ENCODE results near the gene RAB15.
A peak's percentile ranks its signal among the peaks of the same experiment; 100 is the strongest.
"Not testable (repeated sequence)": the region's sequence is repeated elsewhere in the genome, so short reads cannot be mapped to it uniquely, and the experiment has no call there.

RAB15 gene

GRCh38 chr14:64937171-64937820 is 34.8 kb downstream of the RAB15 start:
- FAIRE-seq = no peak

GRCh38 chr14:64935508-64935907 is 36.6 kb downstream of the RAB15 start:
- no peak for FAIRE-seq

GRCh38 chr14:64934338-64934929 is 37.7 kb downstream of the RAB15 start:
- FAIRE-seq = no peak

GRCh38 chr14:64932231-64932630 is 39.9 kb downstream of the RAB15 start:
- no peak for FAIRE-seq

GRCh38 chr14:64931123-64931522 is 41.0 kb downstream of the RAB15 start:
- FAIRE-seq = no peak

- FAIRE-seq = no peak
Observed at GRCh38 chr14:64930085-64930843, 41.9 kb downstream of the RAB15 start.

GRCh38 chr14:64929014-64929359 is 43.1 kb downstream of the RAB15 start:
- FAIRE-seq = no peak

- no peak for FAIRE-seq
Observed at GRCh38 chr14:64928239-64929013, 43.7 kb downstream of the RAB15 start.

- FAIRE-seq = no peak
Observed at GRCh38 chr14:64927031-64927430, 45.1 kb downstream of the RAB15 start.

GRCh38 chr14:64926398-64926995 is 45.6 kb downstream of the RAB15 start:
- FAIRE-seq = no peak

GRCh38 chr14:64923015-64923414 is 49.1 kb downstream of the RAB15 start:
- no peak for FAIRE-seq

GRCh38 chr14:64920465-64920864 is 51.7 kb downstream of the RAB15 start:
- no peak for FAIRE-seq

GRCh38 chr14:64919618-64920017 is 52.5 kb downstream of the RAB15 start:
- FAIRE-seq = no peak

GRCh38 chr14:64919215-64919614 is 52.9 kb downstream of the RAB15 start:
- FAIRE-seq = peak; percentile 3

GRCh38 chr14:64918216-64918615 is 53.9 kb downstream of the RAB15 start:
- no peak for FAIRE-seq

- no peak for FAIRE-seq
Observed at GRCh38 chr14:64915797-64916196, 56.3 kb downstream of the RAB15 start.

- FAIRE-seq = no peak
Observed at GRCh38 chr14:64915029-64915424, 57.1 kb downstream of the RAB15 start.

GRCh38 chr14:64914237-64915028 is 57.7 kb downstream of the RAB15 start, which contains the start of gene CHURC1:
CHURC1 (plus strand) TSS chr14:64914455; CDS start chr14:64914496, 41 bp downstream.
- peak; percentile 94 for FAIRE-seq

- FAIRE-seq = not testable (repeated sequence)
Observed at GRCh38 chr14:64913477-64913876, 58.7 kb downstream of the RAB15 start.

GRCh38 chr14:64912261-64912660 is 59.9 kb downstream of the RAB15 start:
- FAIRE-seq = no peak

GRCh38 chr14:64910847-64911495 is 61.2 kb downstream of the RAB15 start:
- FAIRE-seq = peak; percentile 88

Measured in A204.1 (cell line).